ENCODE measurements around the gene ADARB1. TPM values are rescaled to one million over a fixed set of nuclear protein-coding genes. Genes with fewer than 3 reads are reported as not detected.

The ADARB1 gene
- total RNA-seq, 1 donor from 2014 or later, result 14.0 TPM

DNA sequence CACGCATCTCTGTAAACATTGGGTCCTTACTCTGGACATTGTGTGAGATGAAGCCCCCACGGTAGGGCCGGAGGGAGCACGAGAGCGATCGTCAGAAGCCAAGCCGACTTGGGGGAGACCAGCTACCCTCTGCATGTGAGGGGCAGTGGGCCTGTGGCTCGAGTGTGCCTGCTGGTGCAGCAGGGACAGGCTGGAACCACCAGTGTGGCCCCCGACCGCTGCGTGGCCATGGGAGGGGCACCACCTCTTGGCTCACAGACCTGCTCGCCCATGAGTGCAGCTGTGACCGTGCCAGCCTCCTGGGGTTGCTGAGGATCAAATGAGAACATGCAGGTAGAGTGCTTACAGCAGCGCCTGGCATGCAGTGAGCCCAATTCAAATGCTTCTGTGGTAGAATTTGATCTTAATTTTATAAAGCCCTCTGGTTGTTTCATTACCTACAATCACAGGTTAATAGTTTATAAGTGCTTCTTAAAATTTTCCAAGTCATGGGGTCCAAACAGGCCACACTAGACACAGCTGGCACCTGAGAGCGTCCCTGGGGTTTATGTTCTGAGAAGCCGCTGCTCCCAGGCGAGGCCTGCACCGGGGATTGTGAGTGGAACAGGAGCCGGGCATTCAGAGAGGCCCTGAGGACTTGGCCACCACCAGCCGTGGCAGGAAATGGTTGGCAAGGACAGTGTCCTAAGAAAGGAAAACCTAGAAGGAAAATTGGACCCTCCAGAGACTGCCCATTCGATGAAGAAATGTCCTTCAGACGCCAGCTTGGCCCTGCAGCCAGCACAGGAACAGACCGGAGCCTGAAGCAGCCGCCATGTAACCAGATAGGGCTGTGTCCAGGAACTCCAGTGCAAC, 22.6 kb upstream of the ADARB1 start:
- no peak for FAIRE-seq
- Histone ChIP-seq H3K27me3 (ENCODE audit: control insufficient read depth, insufficient read depth, low read length) (peaks cover 3% of the 10 kb centered on the region), H3K36me3 (ENCODE audit: control insufficient read depth, insufficient read depth, low read length) (no peaks in the 10 kb centered on the region), H3K4me3 (ENCODE audit: low read depth, low read length) (no peak overlapping the region)
- no peak for DNase-seq (ENCODE audit: low read depth)
- no peak for TF ChIP-seq CTCF (IDR thresholded peaks at IDR 0.05; ENCODE audit: insufficient read depth, low read length, severe bottlenecking)

GRCh38 chr21:45052960-45053359, 21.4 kb upstream of the ADARB1 start:
- FAIRE-seq (no peak), DNase-seq (ENCODE audit: low read depth) (no peak)
- no peak overlapping the region for H3K4me3 ChIP-seq (ENCODE audit: low read depth, low read length)
- no peaks in the 10 kb centered on the region for H3K36me3 ChIP-seq (ENCODE audit: control insufficient read depth, insufficient read depth, low read length)
- H3K27me3 ChIP-seq (ENCODE audit: control insufficient read depth, insufficient read depth, low read length), result peaks cover 3% of the 10 kb centered on the region
- TF ChIP-seq CTCF (IDR thresholded peaks at IDR 0.05; ENCODE audit: insufficient read depth, low read length, severe bottlenecking), result no peak

GRCh38 chr21:45053561-45054226, 20.7 kb upstream of the ADARB1 start:
- DNase-seq (ENCODE audit: low read depth) (no peak), FAIRE-seq (no peak)
- no peak for TF ChIP-seq CTCF (IDR thresholded peaks at IDR 0.05; ENCODE audit: insufficient read depth, low read length, severe bottlenecking)

DNA sequence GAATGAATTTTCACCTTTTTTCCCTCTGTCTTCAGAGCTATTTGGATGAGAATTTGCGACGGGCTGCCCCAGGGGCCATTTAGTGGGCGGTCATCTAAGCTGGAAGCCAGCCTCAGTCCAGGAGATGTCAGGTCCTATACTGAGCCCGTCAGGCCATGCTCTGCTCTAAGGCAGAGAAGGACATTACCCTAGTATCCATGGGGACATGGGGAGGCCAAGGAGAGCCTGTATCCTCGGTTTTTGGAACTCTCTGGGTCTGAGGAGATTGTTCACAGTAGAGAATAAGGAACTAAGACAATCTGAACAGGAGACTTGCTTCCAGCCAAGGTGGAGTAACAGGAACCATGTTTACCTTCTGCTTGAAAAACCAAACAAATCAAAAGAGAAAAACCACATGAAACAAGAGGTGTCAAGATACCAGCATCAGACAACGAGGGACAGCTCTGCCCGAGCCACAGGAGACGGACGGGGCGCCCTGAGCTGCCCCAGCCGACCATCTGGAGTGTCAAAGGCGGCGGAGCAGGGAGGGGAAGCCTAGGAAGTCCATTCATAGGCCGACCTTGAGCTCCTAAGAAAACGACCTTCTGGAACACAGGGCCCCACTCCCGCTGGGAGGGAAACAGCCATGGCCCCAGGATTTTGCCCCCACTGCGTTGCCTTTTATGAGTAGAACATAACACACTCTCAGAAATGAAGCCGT, 20.0 kb upstream of the ADARB1 start:
- DNase-seq (ENCODE audit: low read depth) (no peak), FAIRE-seq (no peak)
- Histone ChIP-seq H3K4me3 (ENCODE audit: low read depth, low read length) (no peak overlapping the region), H3K27me3 (ENCODE audit: control insufficient read depth, insufficient read depth, low read length) (peaks cover 3% of the 10 kb centered on the region), H3K36me3 (ENCODE audit: control insufficient read depth, insufficient read depth, low read length) (no peaks in the 10 kb centered on the region)
- no peak for TF ChIP-seq CTCF (IDR thresholded peaks at IDR 0.05; ENCODE audit: insufficient read depth, low read length, severe bottlenecking)

More at GRCh38 chr21:45053561-45054226, 20.7 kb upstream of the ADARB1 start:
- Histone ChIP-seq H3K27me3 (ENCODE audit: control insufficient read depth, insufficient read depth, low read length) (peaks cover 3% of the 10 kb centered on the region), H3K4me3 (ENCODE audit: low read depth, low read length) (no peak overlapping the region), H3K36me3 (ENCODE audit: control insufficient read depth, insufficient read depth, low read length) (no peaks in the 10 kb centered on the region)

DNA sequence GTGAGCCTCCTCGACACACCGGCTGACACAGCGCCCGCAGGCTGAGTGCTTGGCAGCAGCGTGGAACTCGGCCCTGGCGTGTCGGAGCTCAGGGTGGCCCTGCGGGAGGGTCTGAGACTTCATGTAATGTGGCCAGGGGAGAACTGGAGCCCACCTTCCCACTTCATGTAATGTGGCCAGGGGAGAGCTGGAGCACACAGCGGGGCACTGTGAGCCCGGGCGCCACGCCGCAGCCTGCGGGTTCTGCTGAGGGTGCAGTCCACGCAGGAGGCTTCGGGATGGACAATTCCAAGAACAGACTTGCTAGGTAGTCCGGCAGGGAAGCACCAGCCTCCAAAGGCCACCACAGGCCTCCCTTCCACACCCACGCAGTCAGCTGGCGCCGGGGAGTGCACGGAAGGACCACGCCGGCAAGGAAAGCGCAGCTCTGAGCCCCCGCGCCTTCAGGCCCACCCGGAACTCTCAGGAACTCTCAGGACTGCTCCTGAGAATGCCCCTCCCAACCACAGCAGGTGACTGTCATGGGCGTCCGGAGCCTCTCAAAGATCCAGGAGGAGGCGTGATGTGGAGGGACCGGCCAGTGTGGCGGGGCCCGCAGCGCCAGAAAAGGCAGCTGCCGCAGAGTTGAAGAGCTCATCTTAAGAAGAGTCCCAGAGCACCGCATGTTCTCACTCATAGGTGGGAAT, 19.3 kb upstream of the ADARB1 start:
- H3K4me3 ChIP-seq (ENCODE audit: low read depth, low read length), result no peak overlapping the region

More for the DNA sequence above, 19.3 kb upstream of the ADARB1 start:
- DNase-seq (ENCODE audit: low read depth), result no peak
- no peak for TF ChIP-seq CTCF (IDR thresholded peaks at IDR 0.05; ENCODE audit: insufficient read depth, low read length, severe bottlenecking)
- no peak for FAIRE-seq
- no peaks in the 10 kb centered on the region for H3K36me3 ChIP-seq (ENCODE audit: control insufficient read depth, insufficient read depth, low read length)
- peaks cover 3% of the 10 kb centered on the region for H3K27me3 ChIP-seq (ENCODE audit: control insufficient read depth, insufficient read depth, low read length)

All from bronchial epithelial cell (primary cell).